ENCODE results near the gene SLC40A1.

- TF ChIP-seq TAF1 (IDR thresholded peaks at IDR 0.05; ENCODE audit: borderline replicate concordance, low read depth, low read length) (no peak), CTCF (IDR thresholded peaks at IDR 0.05 in 2 of 3, conservative IDR thresholded peaks at IDR 0.05 in 1 of 3; ENCODE audit: control insufficient read depth in 2 of 3, extremely low read depth in 1 of 3, insufficient read depth in 1 of 3, low read depth in 3 of 3, low read length in 3 of 3) (no peak), ZNF687 (IDR thresholded peaks at IDR 0.05) (no peak), CHD4 (IDR thresholded peaks at IDR 0.05) (no peak), SRF (IDR thresholded peaks at IDR 0.05; ENCODE audit: low read depth in 2 of 2, low read length in 2 of 2) (no peak), POLR2AphosphoS5 (IDR thresholded peaks at IDR 0.05; ENCODE audit: low read length) (no peak), EP300 (IDR thresholded peaks at IDR 0.05; ENCODE audit: borderline replicate concordance in 1 of 2, control insufficient read depth in 1 of 2, low read depth in 2 of 2, low read length in 2 of 2) (no peak), POLR2A (IDR thresholded peaks at IDR 0.05; ENCODE audit: low read depth, low read length) (no peak), REST (IDR thresholded peaks at IDR 0.05; ENCODE audit: low read depth, low read length) (no peak), CHD2 (IDR thresholded peaks at IDR 0.05; ENCODE audit: borderline replicate concordance, low read depth, low read length) (no peak)
Observed at GRCh38 chr2:189613077-189613636, 32.6 kb upstream of the SLC40A1 start.

All from GM12878 (cell line).